GM19397 (cell line): ENCODE results near the gene GPC1.

Experiments
- ATAC-seq: cut with Tn5 transposase; IDR thresholded peaks from one replicate; pipeline ENCODE4 v1.9.1; 2021; ENCODE audit warnings: mild to moderate bottlenecking, moderate library complexity; ENCODE audit not compliant: unreplicated experiment

Gene GPC1

DNA sequence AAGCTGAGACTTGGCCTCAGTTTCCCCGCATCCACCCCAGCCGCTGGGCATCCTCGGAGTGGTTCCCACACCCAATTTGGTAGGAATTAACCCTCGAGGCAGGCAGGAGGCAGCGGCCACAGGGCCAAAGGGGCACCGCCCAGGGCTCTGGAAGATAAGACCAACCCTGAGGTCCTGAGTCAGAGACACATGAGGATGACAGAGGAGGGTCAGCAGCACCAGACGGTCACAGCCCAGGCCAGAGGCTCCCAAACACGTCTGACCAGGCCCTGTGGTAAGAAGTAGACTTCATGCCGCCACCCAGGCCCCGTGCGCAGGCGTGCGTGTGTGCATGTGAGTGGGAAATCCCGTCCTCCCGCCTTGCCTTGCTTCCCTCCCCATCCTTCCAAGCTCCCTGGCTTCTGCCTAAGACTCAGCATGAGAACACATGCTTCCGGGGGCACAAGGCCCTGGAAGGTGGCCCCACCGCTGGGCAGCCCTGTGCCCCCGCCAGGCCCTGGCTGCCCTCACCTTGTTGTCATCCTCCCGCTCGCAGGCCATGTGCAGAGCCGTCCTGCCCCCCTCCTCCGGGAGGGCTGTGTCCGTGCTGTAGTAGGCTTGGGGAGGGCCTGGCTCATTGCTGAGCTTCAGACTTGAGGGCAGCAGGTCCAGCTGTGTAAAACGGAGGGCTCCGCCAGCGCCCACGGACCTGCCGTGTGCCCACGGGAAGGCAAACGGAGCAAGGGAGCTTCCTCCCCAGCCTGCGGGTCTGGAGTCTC lies 76.1 kb downstream of the GPC1 start:
- ATAC-seq: no peak

DNA sequence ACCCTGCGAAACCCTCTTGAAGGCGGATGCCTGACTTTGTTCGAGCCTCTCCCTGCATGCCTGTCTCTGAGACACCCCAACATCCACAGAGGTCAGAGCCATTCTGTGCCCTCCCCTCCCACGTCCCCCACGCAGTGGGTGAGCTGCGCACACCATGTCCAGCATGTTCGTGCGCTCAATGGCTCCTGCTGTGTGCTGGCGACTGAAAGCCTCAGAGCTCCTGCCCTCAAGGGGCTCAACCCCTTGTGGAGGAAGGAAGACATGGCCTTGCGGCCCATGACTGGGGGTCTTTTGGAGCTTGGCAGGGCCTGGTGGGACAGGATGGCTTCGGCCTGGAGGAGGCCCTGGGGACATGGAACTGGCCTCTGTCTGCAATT lies 76.6 kb downstream of the GPC1 start:
- no peak for ATAC-seq

DNA sequence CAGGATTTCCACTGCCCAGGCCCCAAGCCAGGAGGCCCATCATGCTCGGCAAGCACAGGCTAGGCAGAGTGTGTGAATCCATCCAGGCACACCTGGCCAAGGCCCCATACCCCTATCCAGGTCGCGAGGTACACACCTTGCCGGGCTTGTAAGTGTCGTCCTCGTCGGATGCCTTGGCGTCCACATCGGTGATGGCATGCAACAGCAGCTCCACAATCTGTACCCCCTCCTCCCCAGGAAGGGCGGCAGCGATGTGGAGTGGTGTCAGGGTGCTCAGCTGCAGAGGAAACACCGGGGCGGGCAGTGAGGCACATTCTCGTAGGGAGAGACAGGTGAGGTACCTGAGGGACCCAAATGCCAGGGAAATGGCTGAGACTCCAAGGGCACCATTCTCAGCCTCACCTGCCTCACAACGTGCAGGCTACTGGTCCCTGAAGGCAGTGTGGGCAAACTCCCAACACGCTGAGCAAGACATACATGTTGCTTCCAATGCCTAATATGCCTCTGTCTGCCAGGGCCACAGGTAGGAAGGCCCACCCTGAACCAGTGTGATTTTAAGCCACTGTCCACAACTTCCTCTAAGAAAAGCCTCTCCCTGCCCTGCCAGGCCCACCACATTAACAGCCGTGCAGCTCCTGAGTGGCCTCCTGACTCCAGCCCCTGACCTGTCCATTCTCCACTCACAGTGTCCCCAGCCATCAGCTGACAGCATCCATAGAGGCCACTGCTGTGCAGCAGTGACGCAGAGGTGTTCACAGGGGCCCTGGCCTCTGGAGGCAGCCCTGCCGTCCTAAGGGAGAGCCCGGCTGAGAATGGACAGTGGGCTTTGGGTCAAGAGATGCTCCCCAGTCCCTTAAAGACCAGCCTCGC lies 77.4 kb downstream of the GPC1 start:
- ATAC-seq: no peak

DNA sequence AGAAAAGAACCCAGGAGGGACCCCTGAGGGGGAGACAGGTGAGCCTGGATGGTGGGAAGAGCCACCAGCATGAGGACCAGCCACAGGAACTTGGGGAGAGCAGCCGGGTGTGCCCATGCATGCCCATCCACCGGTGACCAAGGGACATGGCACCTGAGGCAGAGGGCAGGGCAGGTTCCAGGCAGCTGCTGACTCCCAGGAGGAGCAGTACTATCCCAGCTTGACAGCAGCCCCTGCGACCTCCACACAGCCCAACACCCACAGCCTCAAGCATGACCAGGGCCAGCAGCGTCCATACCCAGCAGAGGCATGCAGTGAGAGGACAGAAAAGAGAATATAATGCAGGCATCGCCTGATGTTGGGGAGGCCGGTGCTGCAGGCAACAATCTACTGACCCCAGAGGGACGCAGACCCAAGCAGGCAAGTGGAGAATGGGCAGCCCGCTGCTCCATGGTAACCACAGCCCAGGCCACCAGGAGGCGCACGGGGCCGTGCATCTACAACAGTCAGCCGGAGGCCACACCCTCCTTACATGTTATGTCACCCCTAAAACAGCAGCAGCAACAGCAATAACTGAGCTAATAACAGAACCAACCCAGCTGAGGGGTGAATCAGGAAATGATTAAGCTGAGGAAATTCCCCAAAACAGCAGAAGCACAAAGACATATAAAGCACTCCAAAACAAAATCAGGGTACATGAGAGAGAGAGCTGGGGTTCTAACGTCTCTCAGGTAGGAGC lies 78.3 kb downstream of the GPC1 start:
- peak; percentile 87 for ATAC-seq

DNA sequence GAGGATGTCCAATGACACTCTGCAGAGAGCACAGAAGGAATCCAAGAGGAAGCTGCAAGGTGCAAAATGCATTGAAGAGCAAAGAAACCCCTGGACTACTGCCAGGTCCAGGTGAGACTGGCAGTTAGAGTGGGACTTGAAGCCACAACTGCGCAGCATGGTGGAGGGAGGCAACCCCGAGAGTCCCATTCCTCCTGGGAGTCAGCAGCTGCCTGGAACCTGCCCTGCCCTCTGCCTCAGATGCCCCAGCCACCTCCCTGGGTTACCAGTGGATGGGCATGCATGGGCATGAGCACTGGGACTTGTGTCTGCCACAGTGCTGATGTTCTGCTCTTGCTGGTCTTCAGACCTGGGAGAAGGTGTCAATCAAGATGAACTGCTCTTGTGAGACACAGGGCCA lies 79.2 kb downstream of the GPC1 start:
- ATAC-seq: no peak

DNA sequence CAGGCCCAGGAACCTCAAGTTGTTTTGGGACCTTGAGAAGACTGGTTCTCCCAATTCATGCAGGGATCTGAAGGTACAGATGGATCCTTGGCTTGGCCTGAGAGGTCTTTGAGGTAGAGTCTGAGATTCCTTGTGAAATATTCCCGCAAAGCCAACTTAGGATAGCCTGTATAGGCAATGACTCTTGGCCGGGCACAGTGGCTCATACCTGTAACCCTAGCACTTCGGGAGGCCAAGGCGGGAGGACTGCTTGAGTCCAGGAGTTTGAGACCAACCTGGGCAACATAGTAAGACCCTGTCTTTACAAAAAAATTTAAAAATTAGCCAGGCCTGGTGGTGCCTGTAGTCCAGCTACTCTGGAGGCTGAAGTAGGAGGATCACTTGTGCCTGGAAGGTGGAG lies 81.9 kb downstream of the GPC1 start:
- ATAC-seq: no peak
